Muscle layer of duodenum (tissue), 2 donors: ENCODE data around the gene SCFD2.

ENCODE experiments used
- H3K27ac ChIP-seq: one replicate; pipeline ENCODE4 v1.7.0; 2013; ENCODE audit warnings: mild to moderate bottlenecking, low read length
- H3K27me3 ChIP-seq: one replicate; pipeline ENCODE4 v1.7.0; 2013; ENCODE audit warnings: low read depth, mild to moderate bottlenecking, control low read depth, low read length
- H3K36me3 ChIP-seq, 2 donors: one replicate each; pipeline ENCODE4 v1.7.0; 2013; ENCODE audit warnings: low read length in 2 of 2, control low read depth in 1 of 2, mild to moderate bottlenecking in 1 of 2; ENCODE audit not compliant: insufficient read depth in 2 of 2, control insufficient read depth in 1 of 2
- H3K4me1 ChIP-seq, 2 donors: one replicate each; pipeline ENCODE4 v1.7.0; 2013; ENCODE audit warnings: low read length in 2 of 2, mild to moderate bottlenecking in 2 of 2, control low read depth in 1 of 2, moderate library complexity in 1 of 2; ENCODE audit not compliant: insufficient read depth in 2 of 2, control insufficient read depth in 1 of 2
- H3K4me3 ChIP-seq, 2 donors: one replicate each; pipeline ENCODE4 v1.7.0; 2013; ENCODE audit warnings: low read length in 2 of 2, low read depth in 1 of 2, mild to moderate bottlenecking in 1 of 2
- H3K9me3 ChIP-seq, 2 donors: one replicate each; pipeline ENCODE4 v1.7.0; 2013; ENCODE audit warnings: low read length in 2 of 2, control low read depth in 1 of 2, mild to moderate bottlenecking in 1 of 2; ENCODE audit not compliant: control insufficient read depth in 1 of 2
- donor health status: healthy.

The SCFD2 gene

DNA sequence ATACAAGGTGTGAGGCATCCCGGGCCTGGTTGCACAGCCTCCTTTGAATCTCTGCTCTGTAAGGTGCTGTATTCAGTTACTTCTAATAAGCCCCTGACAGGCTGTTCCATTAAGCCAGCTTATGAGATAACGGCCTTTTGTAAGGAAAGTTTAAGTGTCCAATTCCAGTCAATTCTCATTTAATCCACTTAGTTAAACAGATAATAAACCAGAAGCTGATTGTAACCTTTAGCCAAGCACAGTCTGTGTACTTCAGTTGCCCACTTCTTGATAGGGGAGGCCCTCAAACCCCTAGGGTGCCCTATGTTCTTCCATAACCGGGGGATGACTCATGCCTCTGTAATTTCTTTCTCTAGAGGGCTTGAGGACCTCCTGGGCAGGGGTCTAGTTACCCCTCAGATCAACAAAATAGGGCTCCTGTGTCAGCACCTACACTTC, 440.3 kb downstream of the SCFD2 start:
- H3K36me3 ChIP-seq, result no peaks in the 10 kb centered on the region
- no peak overlapping the region for H3K4me3 ChIP-seq
- H3K9me3 ChIP-seq, result no peaks in the 10 kb centered on the region
- H3K27ac ChIP-seq, result no peak overlapping the region
- H3K4me1 ChIP-seq, result peaks cover 0 to 6% of the 10 kb centered on the region in 2 donors
- H3K27me3 ChIP-seq, result no peaks in the 10 kb centered on the region

DNA sequence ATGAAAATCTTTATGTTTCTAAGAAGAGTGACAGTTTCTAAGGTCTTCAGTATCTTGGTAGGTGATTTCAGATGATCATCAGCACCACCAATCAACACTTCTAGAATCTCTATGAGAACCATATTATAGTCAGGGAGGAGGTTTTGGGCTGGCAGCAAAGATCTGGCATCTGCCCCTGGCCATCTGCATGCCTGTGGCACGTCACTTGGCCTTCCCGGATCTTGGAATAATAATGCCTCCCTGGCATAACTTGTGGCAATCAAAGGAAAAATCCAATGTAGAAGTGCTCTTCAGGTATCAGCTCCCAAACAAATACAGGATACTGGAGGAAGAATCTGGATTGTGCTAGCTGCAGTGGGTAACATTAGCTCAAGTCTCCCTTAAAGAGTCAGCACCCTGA, 446.4 kb downstream of the SCFD2 start:
- Histone ChIP-seq H3K36me3 (no peaks in the 10 kb centered on the region), H3K27me3 (no peaks in the 10 kb centered on the region), H3K4me3 (no peak overlapping the region), H3K9me3 (no peaks in the 10 kb centered on the region), H3K27ac (no peak overlapping the region), H3K4me1 (no peaks in the 10 kb centered on the region)

DNA sequence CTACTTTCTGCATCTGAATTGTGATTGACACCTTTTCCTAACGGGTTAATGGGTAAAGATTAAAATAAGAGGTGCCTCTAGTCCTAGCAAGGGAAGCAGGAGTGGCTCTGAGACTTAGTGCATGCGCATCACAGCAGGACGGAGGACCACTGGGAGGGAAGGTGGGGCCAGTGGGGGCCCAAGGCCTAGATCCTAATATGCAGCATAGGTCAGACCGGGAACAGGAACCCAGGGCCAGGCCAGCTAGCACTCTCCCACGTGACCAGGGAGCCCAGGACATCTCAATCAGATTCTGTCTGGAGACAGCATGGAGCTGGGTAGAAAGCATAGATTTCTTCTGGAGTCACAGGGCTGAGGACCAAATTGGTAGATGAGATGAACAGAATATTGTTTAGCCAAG, 448.0 kb downstream of the SCFD2 start:
- Histone ChIP-seq H3K36me3 (no peaks in the 10 kb centered on the region), H3K4me1 (no peaks in the 10 kb centered on the region), H3K27ac (no peak overlapping the region), H3K27me3 (no peaks in the 10 kb centered on the region), H3K4me3 (no peak overlapping the region), H3K9me3 (no peaks in the 10 kb centered on the region)

DNA sequence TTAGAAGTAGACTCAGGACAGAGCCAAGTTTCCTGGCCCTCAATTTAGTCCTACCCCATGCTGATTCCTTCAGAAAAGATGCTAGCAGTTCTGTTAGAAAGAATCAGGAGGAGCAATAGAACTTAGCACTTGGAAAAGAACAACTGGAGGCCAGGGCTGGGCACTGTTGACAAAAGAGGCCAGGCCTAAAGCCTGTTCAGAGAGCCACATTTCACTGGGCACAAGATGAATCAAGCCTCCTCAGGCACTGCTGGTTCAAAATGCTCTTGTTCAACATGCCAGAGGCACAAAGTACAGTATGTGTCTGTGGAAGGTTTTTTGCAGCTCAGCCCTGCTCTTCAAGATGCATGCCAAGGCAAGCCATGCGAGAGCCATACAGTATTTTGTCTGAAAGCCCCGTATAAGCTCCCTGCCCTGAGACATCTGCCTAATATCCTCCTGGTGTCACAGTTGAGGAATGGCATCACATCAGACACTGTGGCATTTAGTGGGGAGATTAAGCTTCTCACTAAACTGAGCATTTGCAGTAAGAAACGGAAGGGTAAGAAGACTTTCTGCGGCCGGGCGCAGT, 450.0 kb downstream of the SCFD2 start:
- no peak overlapping the region for H3K27ac ChIP-seq
- no peak overlapping the region for H3K4me3 ChIP-seq
- H3K36me3 ChIP-seq, result no peaks in the 10 kb centered on the region

DNA sequence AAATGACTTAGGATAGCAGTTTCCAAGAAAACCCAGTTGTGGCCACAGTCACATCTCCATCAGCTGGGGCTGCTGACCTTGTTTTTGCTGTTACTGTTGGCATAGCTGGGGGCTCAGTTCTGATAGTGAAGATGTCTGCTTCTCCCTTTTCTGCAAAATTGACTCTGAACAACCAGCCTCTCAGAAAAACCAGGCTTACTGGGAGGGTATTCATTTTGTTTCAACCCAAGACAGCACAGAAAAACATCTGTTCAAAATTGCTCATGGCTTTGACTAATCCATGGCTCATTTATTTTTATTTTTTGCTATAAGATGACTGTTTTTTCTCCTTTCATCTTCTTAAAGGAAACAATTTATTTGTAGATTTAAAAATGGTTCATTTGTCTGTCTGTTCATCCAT, 450.7 kb downstream of the SCFD2 start:
- Histone ChIP-seq H3K9me3 (no peaks in the 10 kb centered on the region), H3K27ac (no peak overlapping the region), H3K36me3 (no peaks in the 10 kb centered on the region), H3K4me1 (peaks cover 0 to 4% of the 10 kb centered on the region in 2 donors), H3K4me3 (no peak overlapping the region), H3K27me3 (no peaks in the 10 kb centered on the region)

More for the DNA sequence above, 450.0 kb downstream of the SCFD2 start:
- Histone ChIP-seq H3K27me3 (no peaks in the 10 kb centered on the region), H3K9me3 (no peaks in the 10 kb centered on the region), H3K4me1 (peaks cover 0 to 4% of the 10 kb centered on the region in 2 donors)

DNA sequence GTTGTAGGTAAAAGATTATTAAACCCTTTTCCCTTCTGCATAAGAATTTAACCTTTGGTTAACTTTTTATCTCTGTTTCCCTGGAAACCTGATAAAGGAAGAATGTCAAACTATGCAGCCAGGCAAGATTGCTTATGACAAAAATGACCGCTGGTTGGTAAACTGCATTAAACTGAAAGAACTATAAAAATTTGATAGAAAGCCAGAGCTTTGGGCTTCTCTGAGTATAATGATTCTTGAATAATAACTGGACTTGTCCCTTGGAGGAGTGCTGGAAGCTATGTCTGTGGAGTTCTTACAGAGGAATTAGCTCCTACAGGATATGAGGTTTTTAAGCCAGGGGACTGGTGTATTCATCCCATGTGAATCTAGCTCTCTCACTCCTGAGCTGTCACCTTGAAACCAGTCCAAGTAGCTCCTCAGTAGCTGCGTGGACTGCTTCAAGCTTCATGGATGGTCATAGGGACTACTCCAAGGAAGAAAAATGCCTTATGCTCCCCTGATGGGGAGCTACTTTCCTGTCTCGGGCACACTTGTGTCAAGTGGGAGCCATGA, 451.7 kb downstream of the SCFD2 start:
- Histone ChIP-seq H3K27me3 (no peaks in the 10 kb centered on the region), H3K4me3 (no peak overlapping the region), H3K4me1 (peaks cover 0 to 4% of the 10 kb centered on the region in 2 donors), H3K9me3 (no peaks in the 10 kb centered on the region), H3K27ac (no peak overlapping the region), H3K36me3 (no peaks in the 10 kb centered on the region)

DNA sequence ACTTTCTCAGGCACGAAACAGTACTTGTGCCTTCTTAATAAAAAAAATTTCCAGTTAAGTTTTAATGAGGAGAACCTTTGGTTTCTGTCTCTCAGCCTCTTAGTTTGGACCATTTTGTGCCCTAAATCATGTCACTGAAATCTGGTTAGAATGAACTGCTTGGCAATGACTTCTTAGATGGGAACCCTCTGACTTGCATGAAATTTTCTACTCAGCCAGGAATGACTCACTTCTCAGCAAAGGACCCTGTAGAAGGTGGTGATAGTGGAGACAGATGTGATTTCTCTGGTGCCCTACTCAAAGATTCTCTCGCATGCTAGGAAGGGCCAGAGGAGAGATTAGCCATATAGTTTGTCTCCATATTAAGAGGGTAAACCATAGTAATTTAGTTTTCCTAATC, 453.3 kb downstream of the SCFD2 start:
- H3K27me3 ChIP-seq, result no peaks in the 10 kb centered on the region
- H3K4me3 ChIP-seq, result no peak overlapping the region
- H3K9me3 ChIP-seq, result no peaks in the 10 kb centered on the region
- H3K36me3 ChIP-seq, result no peaks in the 10 kb centered on the region
- peaks cover 0 to 4% of the 10 kb centered on the region in 2 donors for H3K4me1 ChIP-seq
- H3K27ac ChIP-seq, result no peak overlapping the region

DNA sequence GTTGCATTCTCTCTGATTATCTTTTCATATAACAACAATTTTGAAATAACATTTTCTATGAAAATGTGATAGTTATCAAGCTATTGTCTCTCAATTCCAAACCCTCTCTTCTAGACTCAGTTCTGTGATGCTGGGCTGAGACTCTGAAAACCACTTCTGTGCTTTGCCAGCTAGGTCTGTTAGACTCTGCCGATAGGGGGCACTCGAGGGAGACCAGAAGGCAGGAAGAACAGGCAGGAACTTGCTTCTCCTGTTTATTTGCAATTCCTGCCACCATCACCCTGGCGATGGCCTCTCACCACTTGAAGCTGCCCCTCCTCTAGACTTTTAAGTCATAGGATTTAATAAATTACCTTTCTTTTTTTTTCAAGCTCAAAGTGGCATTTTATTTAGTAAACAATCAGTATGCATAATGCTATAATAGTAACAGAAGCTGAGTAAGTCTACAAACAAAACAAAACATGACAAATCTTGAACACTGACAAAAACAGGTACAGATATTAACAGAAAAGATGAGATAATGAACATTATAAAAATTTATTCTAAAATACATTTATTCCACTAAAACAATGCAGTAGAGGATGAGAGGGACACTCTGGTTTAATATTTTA, 454.1 kb downstream of the SCFD2 start:
- H3K4me1 ChIP-seq, result peaks cover 0 to 4% of the 10 kb centered on the region in 2 donors
- H3K27me3 ChIP-seq, result no peaks in the 10 kb centered on the region
- H3K27ac ChIP-seq, result no peak overlapping the region
- H3K9me3 ChIP-seq, result no peaks in the 10 kb centered on the region
- H3K36me3 ChIP-seq, result peaks cover 0 to under 1% of the 10 kb centered on the region in 2 donors
- H3K4me3 ChIP-seq, result no peak overlapping the region

DNA sequence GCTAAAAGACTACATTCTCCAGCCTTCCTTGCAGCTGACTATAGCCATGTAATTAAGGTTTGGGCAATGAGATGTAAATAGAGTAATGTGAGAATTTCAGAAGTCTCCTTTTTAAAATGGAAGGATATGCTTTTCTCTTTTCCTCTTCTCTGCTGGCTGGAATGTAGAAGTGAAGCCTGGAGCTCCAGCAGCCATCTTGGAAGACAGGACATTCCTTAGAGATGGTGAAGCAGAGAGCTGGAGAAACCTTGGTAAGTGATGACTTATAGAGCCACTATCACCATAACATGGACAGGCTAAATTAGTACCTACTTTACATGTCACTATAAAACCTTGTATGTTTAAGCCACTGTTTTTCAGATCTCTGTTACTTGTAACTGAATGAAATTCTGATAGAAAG, 455.7 kb downstream of the SCFD2 start:
- H3K27me3 ChIP-seq, result no peaks in the 10 kb centered on the region
- H3K36me3 ChIP-seq, result peaks cover 0 to 15% of the 10 kb centered on the region in 2 donors
- peaks cover 0 to 4% of the 10 kb centered on the region in 2 donors for H3K4me1 ChIP-seq
- H3K9me3 ChIP-seq, result no peaks in the 10 kb centered on the region
- no peak overlapping the region for H3K27ac ChIP-seq
- no peak overlapping the region for H3K4me3 ChIP-seq

DNA sequence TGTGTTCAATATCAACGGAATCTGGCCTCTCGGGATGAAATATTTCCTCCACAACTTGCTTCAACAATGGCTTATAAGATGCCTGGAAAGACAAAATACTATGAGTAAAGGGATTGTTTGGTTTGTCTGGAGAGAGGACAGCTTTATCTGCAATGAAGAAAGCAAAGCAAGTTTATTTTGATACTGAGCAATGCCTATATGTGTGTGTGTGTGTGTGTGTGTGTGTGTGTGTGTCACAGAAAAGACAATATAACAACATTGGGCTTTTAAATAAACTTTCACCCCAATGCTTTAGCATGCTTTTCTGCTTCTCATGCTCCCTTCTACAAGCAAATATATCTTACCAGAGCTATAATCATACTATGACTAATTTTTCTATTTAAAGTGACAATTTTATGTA, 458.4 kb downstream of the SCFD2 start:
- H3K36me3 ChIP-seq, result peaks cover 4 to 15% of the 10 kb centered on the region in 2 donors
- no peak overlapping the region for H3K27ac ChIP-seq
- no peak overlapping the region for H3K4me3 ChIP-seq
- H3K27me3 ChIP-seq, result no peaks in the 10 kb centered on the region
- peaks cover 0 to 4% of the 10 kb centered on the region in 2 donors for H3K4me1 ChIP-seq
- no peaks in the 10 kb centered on the region for H3K9me3 ChIP-seq

DNA sequence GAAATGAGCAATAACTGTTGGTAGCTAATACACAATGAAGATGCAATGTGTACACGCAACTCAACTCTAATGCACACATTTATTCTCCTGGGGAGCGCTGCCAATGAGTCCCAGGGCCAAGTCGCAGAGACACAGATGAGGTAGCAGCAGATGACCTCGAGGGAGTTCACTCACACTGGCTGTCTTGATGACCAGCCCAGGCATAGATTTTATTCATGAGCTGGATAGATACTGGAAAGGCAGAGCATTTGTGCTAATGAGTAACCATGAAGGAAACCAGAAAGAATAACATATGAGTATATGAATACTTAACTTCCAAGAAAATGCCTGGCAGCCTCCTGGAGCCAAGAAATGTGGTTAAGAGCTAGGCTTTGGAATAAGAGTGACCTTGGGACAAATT, 461.4 kb downstream of the SCFD2 start:
- Histone ChIP-seq H3K36me3 (peaks cover 4 to 19% of the 10 kb centered on the region in 2 donors), H3K4me3 (no peak overlapping the region), H3K4me1 (no peaks in the 10 kb centered on the region), H3K27ac (no peak overlapping the region), H3K27me3 (no peaks in the 10 kb centered on the region), H3K9me3 (no peaks in the 10 kb centered on the region)
